Neutrophil (primary cell): Measurements from ENCODE around the gene KIF21A.

Experiments used
- H3K27ac ChIP-seq: fragments of 200-600 bp; sonication (generic); 2 replicates; pipeline ENCODE4 v1.5.1; 2016; ENCODE audit warnings: mild to moderate bottlenecking, moderate library complexity
- H3K27me3 ChIP-seq: fragments of 200-600 bp; sonication (generic); 2 replicates; pipeline ENCODE4 v1.6.0; 2016; ENCODE audit warnings: mild to moderate bottlenecking
- H3K36me3 ChIP-seq: fragments of 200-600 bp; sonication (generic); 2 replicates; pipeline ENCODE4 v1.5.1; 2017
- H3K4me1 ChIP-seq, 2 experiments: fragments of 200-600 bp in 1 of 2; sonication (generic) in 1 of 2; 1 replicate in 1 of 2; 2 replicates in 1 of 2; pipeline versions ENCODE4 v1.5.1 to v1.6.1; 2013 to 2016; ENCODE audit warnings: low read depth in 1 of 2, low read length in 1 of 2, mild to moderate bottlenecking in 1 of 2, moderate library complexity in 1 of 2; ENCODE audit not compliant: control insufficient read depth in 1 of 2, insufficient read depth in 1 of 2
- H3K4me3 ChIP-seq, 2 experiments: fragments of 200-600 bp in 1 of 2; sonication (generic) in 1 of 2; 1 replicate in 1 of 2; 2 replicates in 1 of 2; pipeline ENCODE4 v1.5.1; 2013 to 2016; ENCODE audit warnings: low read depth in 1 of 2, low read length in 1 of 2, mild to moderate bottlenecking in 1 of 2, moderate library complexity in 1 of 2
- H3K9me3 ChIP-seq: fragments of 200-600 bp; sonication (generic); 2 replicates; pipeline ENCODE4 v1.5.1; 2016
- CTCF ChIP-seq: fragments of 200-600 bp; sonication (generic); IDR thresholded peaks from 2 replicates; pipeline ENCODE4 v1.5.1; 2016; ENCODE audit warnings: antibody characterized with exemption

KIF21A gene

GRCh38 chr12:39393890-39394289 lies 49.0 kb downstream of the KIF21A start:
- no peaks in the 10 kb centered on the region for H3K4me1 ChIP-seq
- H3K36me3 ChIP-seq, result no peaks in the 10 kb centered on the region
- no peaks in the 10 kb centered on the region for H3K9me3 ChIP-seq
- H3K27me3 ChIP-seq, result no peaks in the 10 kb centered on the region
- no peak overlapping the region for H3K27ac ChIP-seq
- H3K4me3 ChIP-seq, result no peak overlapping the region
- no peak for TF ChIP-seq CTCF

GRCh38 chr12:39393179-39393578 lies 49.7 kb downstream of the KIF21A start:
- no peak overlapping the region for H3K4me3 ChIP-seq
- H3K36me3 ChIP-seq, result no peaks in the 10 kb centered on the region
- H3K27ac ChIP-seq, result no peak overlapping the region
- no peaks in the 10 kb centered on the region for H3K4me1 ChIP-seq
- no peaks in the 10 kb centered on the region for H3K9me3 ChIP-seq
- H3K27me3 ChIP-seq, result no peaks in the 10 kb centered on the region
- no peak for TF ChIP-seq CTCF

GRCh38 chr12:39392154-39392925 lies 50.6 kb downstream of the KIF21A start:
- TF ChIP-seq CTCF, result no peak
- no peaks in the 10 kb centered on the region for H3K9me3 ChIP-seq
- H3K4me3 ChIP-seq, result no peak overlapping the region
- no peaks in the 10 kb centered on the region for H3K36me3 ChIP-seq
- H3K27ac ChIP-seq, result no peak overlapping the region
- no peaks in the 10 kb centered on the region for H3K27me3 ChIP-seq
- no peaks in the 10 kb centered on the region for H3K4me1 ChIP-seq

GRCh38 chr12:39390752-39391151 lies 52.2 kb downstream of the KIF21A start:
- Histone ChIP-seq H3K36me3 (no peaks in the 10 kb centered on the region), H3K4me3 (no peak overlapping the region), H3K27ac (no peak overlapping the region), H3K9me3 (no peaks in the 10 kb centered on the region), H3K27me3 (no peaks in the 10 kb centered on the region), H3K4me1 (no peaks in the 10 kb centered on the region)
- no peak for TF ChIP-seq CTCF

GRCh38 chr12:39389399-39390150 lies 53.3 kb downstream of the KIF21A start:
- Histone ChIP-seq H3K9me3 (no peaks in the 10 kb centered on the region), H3K4me1 (no peaks in the 10 kb centered on the region), H3K4me3 (no peak overlapping the region), H3K27me3 (no peaks in the 10 kb centered on the region), H3K27ac (no peak overlapping the region), H3K36me3 (no peaks in the 10 kb centered on the region)
- TF ChIP-seq CTCF, result no peak
